ENCODE results near the gene COG5.

DNA sequence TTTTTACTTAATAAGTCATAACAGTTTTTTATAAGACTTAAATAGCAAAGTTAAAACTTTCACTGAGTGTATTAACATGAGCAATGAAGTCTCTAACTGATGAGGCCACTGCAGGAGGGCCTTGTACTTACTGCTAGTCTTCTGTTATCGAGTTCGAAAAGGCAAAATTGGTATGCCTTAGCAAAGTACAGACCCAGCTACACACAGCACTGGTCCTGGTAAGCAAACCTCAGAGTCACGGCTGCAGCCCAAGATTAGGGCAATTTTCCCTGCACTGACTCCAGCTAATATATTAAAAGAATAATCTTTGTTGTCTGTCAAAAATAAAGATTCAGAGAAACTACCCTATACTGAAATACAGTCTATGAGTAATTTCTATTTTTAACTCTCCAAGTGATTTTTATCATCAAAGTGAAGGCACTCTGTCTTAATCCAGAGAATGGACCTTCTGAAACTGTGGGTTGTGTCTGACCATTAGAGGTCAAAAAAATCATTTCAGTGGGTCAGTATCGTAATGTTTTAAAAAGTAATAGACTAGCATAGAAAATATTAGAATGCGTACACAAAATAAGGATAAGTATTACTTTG is 309.2 kb downstream of the COG5 start:
- TF ChIP-seq, protein P1, sequence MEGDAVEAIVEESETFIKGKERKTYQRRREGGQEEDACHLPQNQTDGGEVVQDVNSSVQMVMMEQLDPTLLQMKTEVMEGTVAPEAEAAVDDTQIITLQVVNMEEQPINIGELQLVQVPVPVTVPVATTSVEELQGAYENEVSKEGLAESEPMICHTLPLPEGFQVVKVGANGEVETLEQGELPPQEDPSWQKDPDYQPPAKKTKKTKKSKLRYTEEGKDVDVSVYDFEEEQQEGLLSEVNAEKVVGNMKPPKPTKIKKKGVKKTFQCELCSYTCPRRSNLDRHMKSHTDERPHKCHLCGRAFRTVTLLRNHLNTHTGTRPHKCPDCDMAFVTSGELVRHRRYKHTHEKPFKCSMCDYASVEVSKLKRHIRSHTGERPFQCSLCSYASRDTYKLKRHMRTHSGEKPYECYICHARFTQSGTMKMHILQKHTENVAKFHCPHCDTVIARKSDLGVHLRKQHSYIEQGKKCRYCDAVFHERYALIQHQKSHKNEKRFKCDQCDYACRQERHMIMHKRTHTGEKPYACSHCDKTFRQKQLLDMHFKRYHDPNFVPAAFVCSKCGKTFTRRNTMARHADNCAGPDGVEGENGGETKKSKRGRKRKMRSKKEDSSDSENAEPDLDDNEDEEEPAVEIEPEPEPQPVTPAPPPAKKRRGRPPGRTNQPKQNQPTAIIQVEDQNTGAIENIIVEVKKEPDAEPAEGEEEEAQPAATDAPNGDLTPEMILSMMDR (conservative IDR thresholded peaks at IDR 0.05; ENCODE audit: low read length), result no peak
- no peak for TF ChIP-seq EZH2phosphoT487 (IDR thresholded peaks at IDR 0.05; ENCODE audit: borderline replicate concordance)

Measured in Loucy (cell line).